Measurements from ENCODE around the gene LPP.

DNA sequence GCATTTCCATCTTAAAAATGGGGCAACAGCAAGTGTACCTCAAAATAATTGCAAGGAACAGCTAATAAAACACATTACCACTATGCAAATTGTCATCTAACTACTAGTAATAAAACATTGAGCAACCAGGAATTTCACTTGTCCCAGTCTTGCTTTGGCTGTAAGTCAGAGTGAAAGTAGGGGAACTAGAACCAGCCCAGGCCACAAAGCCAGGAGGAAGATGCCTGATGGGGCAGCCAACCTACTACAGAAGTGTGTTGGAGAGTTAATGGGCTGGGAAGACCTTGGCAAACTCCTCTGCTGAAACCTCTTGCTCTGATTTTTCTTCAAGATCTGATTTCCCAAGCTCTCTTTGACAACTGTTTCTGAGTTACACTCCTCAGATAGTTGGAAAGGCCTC, 40.2 kb upstream of the LPP start:
- TF ChIP-seq POLR2A (IDR thresholded peaks at IDR 0.05; ENCODE audit: low read depth, low read length) (no peak), TAF1 (IDR thresholded peaks at IDR 0.05; ENCODE audit: borderline replicate concordance, low read depth, low read length) (no peak), POLR2AphosphoS5 (IDR thresholded peaks at IDR 0.05; ENCODE audit: low read depth, low read length) (no peak)
